Endothelial cell of umbilical vein (primary cell): ENCODE measurements around the gene F2RL2. TPM values are rescaled to one million over a fixed set of nuclear protein-coding genes. Genes with fewer than 3 reads are reported as not detected.

Experiments used
- BruUV-seq: library from RNA; stranded (reverse); fragments of 400-500 nt; replicated peaks from 2 replicates; lab custom pipeline; 2021; lab: Mats Ljungman, UMichigan
- CTCF ChIA-PET: fragments of 300-600, 350-600 bp; sonication (Branson Sonifier 250); formaldehyde crosslinking; loops from one replicate; lab custom pipeline; 2021; ENCODE audit warnings: antibody characterized with exemption, inconsistent platforms; lab: Charles Lee
- POLR2A ChIA-PET: fragments of 300-600, 350-600 bp; sonication (Branson Sonifier 250); formaldehyde crosslinking; loops from one replicate; lab custom pipeline; 2021; ENCODE audit warnings: antibody characterized with exemption, inconsistent platforms; lab: Charles Lee
- DNase-seq: peaks from one replicate; pipeline ENCODE4 v3.0.0-alpha.2; 2011; ENCODE audit warnings: low read depth, low spot score
- FAIRE-seq: peaks from 2 replicates; lab custom pipeline; 2011; peaks lifted over from hg19 to GRCh38; lab: Jason Lieb, UNC
- H2AFZ ChIP-seq: 2 replicates; pipeline ENCODE4 v1.6.0; 2012; ENCODE audit warnings: low read depth, low read length, control low read depth, inconsistent platforms
- H3K27ac ChIP-seq: 2 replicates; pipeline ENCODE4 v1.5.1; 2011; ENCODE audit warnings: low read depth, mild to moderate bottlenecking, control low read depth, low read length, moderate library complexity; ENCODE audit not compliant: insufficient read depth
- H3K27me3 ChIP-seq, 2 experiments: 2 replicates each; pipeline versions ENCODE4 v1.6.0 to v1.6.1; 2011; ENCODE audit warnings: low read length in 2 of 2, mixed read lengths in 1 of 2; ENCODE audit not compliant: control insufficient read depth in 2 of 2, insufficient read depth in 2 of 2
- H3K36me3 ChIP-seq, 2 experiments: 2 replicates in 1 of 2; 3 replicates in 1 of 2; pipeline ENCODE4 v1.5.1; 2011; ENCODE audit warnings: low read length in 2 of 2, mild to moderate bottlenecking in 1 of 2, moderate library complexity in 1 of 2; ENCODE audit not compliant: control insufficient read depth in 2 of 2, insufficient read depth in 2 of 2; ENCODE audit errors: extremely low read depth in 1 of 2
- H3K4me1 ChIP-seq: 3 replicates; pipeline ENCODE4 v1.5.1; 2011; ENCODE audit warnings: mild to moderate bottlenecking, low read length; ENCODE audit not compliant: control insufficient read depth, insufficient read depth; ENCODE audit errors: extremely low read depth
- H3K4me2 ChIP-seq: 2 replicates; pipeline ENCODE4 v1.6.1; 2011; ENCODE audit warnings: low read length, control low read depth, mixed read lengths; ENCODE audit not compliant: insufficient read depth
- H3K4me3 ChIP-seq, 3 experiments: fragments of 200-600 bp in 1 of 3; sonication (generic), shearing (Covaris generic) in 1 of 3; replicated peaks in 1 of 3; 2 replicates each; pipeline ENCODE4 v1.5.1; 2011 to 2016; ENCODE audit warnings: control low read depth in 3 of 3, low read length in 3 of 3, mild to moderate bottlenecking in 2 of 3, inconsistent platforms in 1 of 3, low read depth in 1 of 3, moderate library complexity in 1 of 3; ENCODE audit not compliant: insufficient read depth in 1 of 3
- H3K79me2 ChIP-seq: 2 replicates; pipeline ENCODE4 v1.6.0; 2012; ENCODE audit warnings: low read length, inconsistent platforms; ENCODE audit not compliant: control insufficient read depth, insufficient read depth
- H3K9ac ChIP-seq: replicated peaks from 2 replicates; pipeline ENCODE3; 2011; ENCODE audit warnings: low read length, control low read depth; ENCODE audit not compliant: insufficient read depth; ENCODE audit errors: extremely low read depth
- H3K9me1 ChIP-seq: replicated peaks from 3 replicates; pipeline ENCODE4 v1.6.0; 2011; ENCODE audit warnings: mild to moderate bottlenecking, low read length; ENCODE audit not compliant: control insufficient read depth, insufficient read depth; ENCODE audit errors: extremely low read depth
- H3K9me3 ChIP-seq: replicated peaks from 2 replicates; pipeline ENCODE4 v1.5.1; 2012; ENCODE audit warnings: low read length, inconsistent platforms; ENCODE audit not compliant: control insufficient read depth, insufficient read depth
- H4K20me1 ChIP-seq: replicated peaks from 2 replicates; pipeline ENCODE3; 2011; ENCODE audit warnings: mild to moderate bottlenecking, low read length; ENCODE audit not compliant: control insufficient read depth, insufficient read depth; ENCODE audit errors: extremely low read depth
- CTCF ChIP-seq, 2 donors: IDR thresholded peaks; 1 replicate in 1 of 2; 2 replicates in 1 of 2; pipeline ENCODE4 v1.5.1; 2011; ENCODE audit warnings: low read length in 2 of 2, mild to moderate bottlenecking in 2 of 2, moderate library complexity in 2 of 2, control low read depth in 1 of 2, inconsistent platforms in 1 of 2, low read depth in 1 of 2; ENCODE audit not compliant: insufficient read depth in 1 of 2; ENCODE audit errors: extremely low read depth in 1 of 2
- EZH2 ChIP-seq: IDR thresholded peaks from 2 replicates; pipeline ENCODE4 v1.6.1; 2012; ENCODE audit warnings: borderline replicate concordance, low read depth, mild to moderate bottlenecking, moderate library complexity, low read length, inconsistent platforms; ENCODE audit not compliant: severe bottlenecking
- FOS ChIP-seq: IDR thresholded peaks from 2 replicates; pipeline ENCODE4 v1.6.1; 2011; ENCODE audit warnings: mild to moderate bottlenecking, low read length, moderate library complexity, borderline replicate concordance; ENCODE audit not compliant: insufficient read depth
- GATA2 ChIP-seq: IDR thresholded peaks from 2 replicates; pipeline ENCODE4 v1.7.0; 2011; ENCODE audit warnings: low read depth, mild to moderate bottlenecking, moderate library complexity, mixed read lengths, low read length; ENCODE audit not compliant: insufficient read length, insufficient read depth
- JUN ChIP-seq: IDR thresholded peaks from 2 replicates; pipeline ENCODE4 v1.6.1; 2011; ENCODE audit warnings: borderline replicate concordance, low read depth; ENCODE audit not compliant: insufficient read length, insufficient read depth
- MYC ChIP-seq: IDR thresholded peaks from one replicate; pipeline ENCODE4 v1.6.1; 2011; ENCODE audit warnings: mild to moderate bottlenecking, low read depth, low read length
- POLR2A ChIP-seq: IDR thresholded peaks from 2 replicates; pipeline ENCODE4 v1.6.1; 2012; ENCODE audit warnings: low read depth, mild to moderate bottlenecking, control low read depth, low read length
- POLR2AphosphoS5 ChIP-seq: IDR thresholded peaks from 2 replicates; pipeline ENCODE4 v1.6.1; 2012; ENCODE audit warnings: low read depth, mild to moderate bottlenecking, control low read depth, low read length, moderate library complexity; ENCODE audit not compliant: insufficient read depth
- dilution Hi-C: fragments of 300-500 bp; cut with MboI; formaldehyde crosslinking; loops from one replicate; pipeline ENCODE4 v1.15.0; 2019; ENCODE audit warnings: low sequenced_read_pairs; ENCODE audit not compliant: extremely low pct_ligation_motif_present
- intact Hi-C: fragments of 100-400 bp; cut with micrococcal nuclease; formaldehyde crosslinking; loops from one replicate; pipeline ENCODE4 v1.10.0; 2022
- polyA plus RNA-seq, 4 experiments: library from polyadenylated mRNA; depleted of rRNA in 3 of 4; stranded (reverse) in 3 of 4; unstranded in 1 of 4; fragments of >200 nt; gene quantifications; 2 replicates each; pipeline versions ENCODE4 v1.2.1 to v1.2.3, GENCODE V29; 2011 to 2012; ENCODE audit warnings: missing spikeins in 1 of 4
- total RNA-seq: library from RNA; stranded (reverse); gene quantifications from 2 replicates; pipeline ENCODE4 v1.2.3, GENCODE V29; 2021
- TF ChIP-seq, protein P1 (sequence below): IDR thresholded peaks from 2 replicates; pipeline ENCODE4 v1.6.1; 2011; ENCODE audit not compliant: insufficient read depth, insufficient read length

F2RL2 gene
- total and polyA plus RNA-seq, 2 donors (not counting 3 experiments of a cell fraction or from before 2014, with no cell fraction given): 19.8 to 33.3 TPM

DNA sequence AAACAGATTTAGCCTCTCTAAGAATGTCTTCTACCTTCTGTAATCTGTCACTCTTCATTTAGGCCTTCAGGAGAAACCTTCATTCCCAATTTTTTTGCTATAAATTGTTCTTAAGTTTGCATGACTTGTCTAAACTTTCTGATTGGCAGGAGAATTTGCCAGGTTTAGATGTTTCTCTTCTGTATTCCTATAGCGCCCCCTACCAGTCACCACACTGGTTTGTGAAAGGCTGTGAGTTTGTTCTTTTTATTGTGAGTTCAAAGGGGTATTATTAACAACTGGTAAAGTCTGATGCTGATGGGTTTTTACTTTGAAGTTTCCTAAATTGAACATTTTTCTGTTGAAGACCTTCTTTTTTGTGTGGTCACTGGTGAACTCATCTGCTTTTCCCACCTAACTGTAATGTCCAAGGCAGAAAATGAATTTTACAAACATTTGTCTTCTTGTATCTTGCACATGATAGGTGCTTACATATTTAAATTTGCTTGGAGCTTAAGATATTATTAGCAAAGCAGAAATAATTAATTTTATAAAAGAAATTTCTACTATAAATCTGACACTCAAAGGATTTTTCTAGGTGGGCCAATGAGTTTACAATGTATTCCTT is 18.4 kb upstream of the F2RL2 start:
- Histone ChIP-seq H4K20me1 (no peaks in the 10 kb centered on the region), H3K9me3 (no peaks in the 10 kb centered on the region), H3K4me3 (no peak overlapping the region), H3K9ac (peak overlapping the region; percentile 57), H3K79me2 (no peaks in the 10 kb centered on the region), H3K27ac (peak overlapping the region; percentile 84), H3K9me1 (no peaks in the 10 kb centered on the region), H3K27me3 (no peaks in the 10 kb centered on the region), H3K36me3 (no peaks in the 10 kb centered on the region), H3K4me1 (peaks cover 34% of the 10 kb centered on the region), H3K4me2 (peak overlapping the region; percentile 35), H2AFZ (no peak overlapping the region)
- POLR2A ChIA-PET: no interaction called here
- DNase-seq (peak; percentile 85), FAIRE-seq (peak; percentile 47)
- dilution Hi-C loops (no loop called here), intact Hi-C loops (loop anchor here (1.0 to 5.0 kb wide), 8 partner anchors 19 to 239 kb away; partner anchors contain the start of gene IQGAP2)
- TF ChIP-seq JUN: no peak
- peak; percentile 3 for TF ChIP-seq FOS
- peak; percentile 66 to 72 for TF ChIP-seq CTCF (IDR thresholded peaks at IDR 0.05; ENCODE audit: extremely low read depth in 1 of 2, insufficient read depth in 1 of 2, low read depth in 1 of 2, low read length in 2 of 2)
- CTCF ChIA-PET: interaction anchor here (0.9 to 5.1 kb wide), 10 partner anchors 19 to 133 kb away, joined by 3 to 126 read pairs (median 7); no protein-coding TSS in a partner anchor
- no TSS peak for BruUV-seq

DNA sequence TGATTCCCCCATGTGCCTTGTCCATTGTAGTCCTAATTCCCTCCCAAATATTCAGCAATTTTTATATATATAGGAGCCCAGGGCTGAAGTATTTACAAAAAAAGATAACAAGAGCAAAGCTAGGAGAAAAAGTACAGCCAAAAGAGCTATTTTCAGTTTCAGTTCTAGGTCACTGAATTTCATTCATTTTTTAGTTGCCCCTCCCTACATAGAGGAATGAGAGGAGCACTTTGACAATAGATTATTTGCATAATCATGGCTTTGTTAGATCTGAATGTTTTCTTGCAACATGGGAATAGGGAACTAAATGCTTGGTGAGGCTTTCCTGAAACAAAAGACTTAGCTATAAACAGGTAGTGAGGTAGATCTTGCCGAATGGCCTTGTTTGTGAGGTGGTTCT is 15.3 kb upstream of the F2RL2 start:
- no peak for TF ChIP-seq GATA2
- no peak for TF ChIP-seq CTCF (IDR thresholded peaks at IDR 0.05; ENCODE audit: extremely low read depth in 1 of 2, insufficient read depth in 1 of 2, low read depth in 1 of 2, low read length in 2 of 2)
- no peak for TF ChIP-seq MYC
- no peak for TF ChIP-seq JUN
- TF ChIP-seq, protein P1, sequence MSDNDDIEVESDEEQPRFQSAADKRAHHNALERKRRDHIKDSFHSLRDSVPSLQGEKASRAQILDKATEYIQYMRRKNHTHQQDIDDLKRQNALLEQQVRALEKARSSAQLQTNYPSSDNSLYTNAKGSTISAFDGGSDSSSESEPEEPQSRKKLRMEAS: no peak
- no peak for TF ChIP-seq POLR2AphosphoS5
- no peak for TF ChIP-seq POLR2A
- no peak for TF ChIP-seq EZH2
- TF ChIP-seq FOS: no peak
- CTCF ChIA-PET: interaction anchor here (1.0 to 1.8 kb wide), 5 partner anchors 11 to 136 kb away, joined by 3 to 19 read pairs (median 5); no protein-coding TSS in a partner anchor
- intact Hi-C loops: no loop called here

More for the DNA sequence above, 15.3 kb upstream of the F2RL2 start:
- H3K4me3 ChIP-seq: no peak overlapping the region
- POLR2A ChIA-PET: no interaction called here
- dilution Hi-C loops: no loop called here
- no peak overlapping the region for H3K4me2 ChIP-seq
- FAIRE-seq (no peak), DNase-seq (no peak)
- H3K9me1 ChIP-seq: no peaks in the 10 kb centered on the region
- no peaks in the 10 kb centered on the region for H3K79me2 ChIP-seq
- no peaks in the 10 kb centered on the region for H3K27me3 ChIP-seq
- H3K4me1 ChIP-seq: peaks cover 28% of the 10 kb centered on the region
- no peak overlapping the region for H2AFZ ChIP-seq
- H3K9ac ChIP-seq: no peak overlapping the region
- no TSS peak for BruUV-seq
- H4K20me1 ChIP-seq: no peaks in the 10 kb centered on the region
- H3K9me3 ChIP-seq: no peaks in the 10 kb centered on the region
- no peak overlapping the region for H3K27ac ChIP-seq
- H3K36me3 ChIP-seq: no peaks in the 10 kb centered on the region
